Trophoblast cell (in vitro differentiated cells and primary cell): ENCODE data around the gene PFDN2.

Experiments
- DNase-seq, 2 donors: peaks; one replicate each; pipeline ENCODE4 v3.0.0-alpha.2; 2016
- H2AFZ ChIP-seq: 2 replicates; pipeline ENCODE4 v1.6.1; 2013; ENCODE audit warnings: low read length, moderate library complexity, mild to moderate bottlenecking; ENCODE audit not compliant: insufficient read depth, poor library complexity
- H2AK5ac ChIP-seq: 2 replicates; pipeline ENCODE4 v1.6.1; 2013; ENCODE audit warnings: mild to moderate bottlenecking, low read length
- H2BK120ac ChIP-seq: 2 replicates; pipeline ENCODE4 v1.6.1; 2013; ENCODE audit warnings: low read length, mild to moderate bottlenecking, moderate library complexity; ENCODE audit not compliant: insufficient read depth, poor library complexity
- H2BK12ac ChIP-seq: 2 replicates; pipeline ENCODE4 v1.6.1; 2013; ENCODE audit warnings: mild to moderate bottlenecking, low read length, moderate library complexity
- H2BK5ac ChIP-seq: 2 replicates; pipeline ENCODE4 v1.6.1; 2013; ENCODE audit warnings: low read length, low read depth, moderate library complexity, mild to moderate bottlenecking; ENCODE audit not compliant: poor library complexity
- H3K14ac ChIP-seq: 2 replicates; pipeline ENCODE4 v1.6.1; 2013; ENCODE audit warnings: mild to moderate bottlenecking, low read length
- H3K18ac ChIP-seq: 2 replicates; pipeline ENCODE4 v1.6.1; 2013; ENCODE audit warnings: mild to moderate bottlenecking, low read length
- H3K23ac ChIP-seq: 2 replicates; pipeline ENCODE4 v1.6.1; 2013; ENCODE audit warnings: low read length
- H3K27ac ChIP-seq: 2 replicates; pipeline ENCODE4 v1.5.1; 2013; ENCODE audit warnings: low read depth, mild to moderate bottlenecking, inconsistent platforms, low read length, moderate library complexity
- H3K27me3 ChIP-seq: 2 replicates; pipeline ENCODE4 v1.6.1; 2013; ENCODE audit warnings: inconsistent platforms, mild to moderate bottlenecking, low read length, moderate library complexity; ENCODE audit not compliant: insufficient read depth
- H3K36me3 ChIP-seq, 2 experiments: 1 replicate in 1 of 2; 2 replicates in 1 of 2; pipeline ENCODE4 v1.6.1; 2013; ENCODE audit warnings: low read length in 2 of 2, mild to moderate bottlenecking in 2 of 2, moderate library complexity in 1 of 2; ENCODE audit not compliant: insufficient read depth in 2 of 2, control insufficient read depth in 1 of 2
- H3K4ac ChIP-seq: 2 replicates; pipeline ENCODE4 v1.6.1; 2013; ENCODE audit warnings: low read depth, mild to moderate bottlenecking, low read length, moderate library complexity
- H3K4me1 ChIP-seq, 2 experiments: 1 replicate in 1 of 2; 2 replicates in 1 of 2; pipeline ENCODE4 v1.6.1; 2013; ENCODE audit warnings: low read length in 2 of 2, mild to moderate bottlenecking in 2 of 2, moderate library complexity in 1 of 2; ENCODE audit not compliant: insufficient read depth in 2 of 2, control insufficient read depth in 1 of 2
- H3K4me2 ChIP-seq: 2 replicates; pipeline ENCODE4 v1.6.1; 2013; ENCODE audit warnings: inconsistent platforms, mild to moderate bottlenecking, low read length, moderate library complexity
- H3K4me3 ChIP-seq: 2 replicates; pipeline ENCODE4 v1.5.1; 2013; ENCODE audit warnings: mild to moderate bottlenecking, low read depth, low read length, inconsistent platforms
- H3K79me1 ChIP-seq: one replicate; pipeline ENCODE4 v1.6.1; 2013; ENCODE audit warnings: low read length
- H3K79me2 ChIP-seq: 2 replicates; pipeline ENCODE4 v1.6.1; 2013; ENCODE audit warnings: low read length, mild to moderate bottlenecking; ENCODE audit not compliant: control insufficient read depth, insufficient read depth, poor library complexity
- H3K9ac ChIP-seq: 2 replicates; pipeline ENCODE4 v1.6.1; 2013; ENCODE audit warnings: mild to moderate bottlenecking, low read length
- H3K9me3 ChIP-seq: 2 replicates; pipeline ENCODE4 v1.6.1; 2013; ENCODE audit warnings: low read depth, mild to moderate bottlenecking, control low read depth, inconsistent platforms, low read length; ENCODE audit not compliant: insufficient read depth
- H4K12ac ChIP-seq: 2 replicates; pipeline ENCODE4 v1.6.1; 2013; ENCODE audit warnings: low read depth, mild to moderate bottlenecking, low read length, moderate library complexity
- H4K8ac ChIP-seq: 2 replicates; pipeline ENCODE4 v1.6.1; 2013; ENCODE audit warnings: low read depth, mild to moderate bottlenecking, low read length, moderate library complexity
- H4K91ac ChIP-seq: one replicate; pipeline ENCODE4 v1.6.1; 2013; ENCODE audit warnings: low read depth, mild to moderate bottlenecking, low read length, moderate library complexity
- WGBS: extraction: QIAGEN DNeasy Blood & Tissue Kit; methylation state at CpG from one replicate; pipeline ENCODE4 v1.1.7; 2013; ENCODE audit warnings: missing lambda C conversion rate; ENCODE audit not compliant: insufficient read length, insufficient coverage; ENCODE audit errors: extremely low coverage; 5-methylcytosine and 5-hydroxymethylcytosine counted together

Gene PFDN2

GRCh38 chr1:161130266-161130665 lies 12.4 kb upstream of the PFDN2 start:
- no peak overlapping the region for H2BK12ac ChIP-seq
- H4K8ac ChIP-seq = no peak overlapping the region
- no peak overlapping the region for H2AFZ ChIP-seq
- H3K4me3 ChIP-seq = no peak overlapping the region
- H3K4me2 ChIP-seq = no peak overlapping the region
- no peak overlapping the region for H3K4ac ChIP-seq
- peaks cover 24% of the 10 kb centered on the region for H3K79me1 ChIP-seq
- DNase-seq = no peak
- H2AK5ac ChIP-seq = no peak overlapping the region
- peaks cover 10 to 13% of the 10 kb centered on the region in 2 experiments for H3K36me3 ChIP-seq
- peaks cover 15% of the 10 kb centered on the region for H3K79me2 ChIP-seq
- no peak overlapping the region for H2BK5ac ChIP-seq
- no peaks in the 10 kb centered on the region for H3K9me3 ChIP-seq
- no peak overlapping the region for H4K12ac ChIP-seq
- H3K4me1 ChIP-seq = peaks cover 11 to 19% of the 10 kb centered on the region in 2 experiments
- H3K9ac ChIP-seq = no peak overlapping the region
- no peak overlapping the region for H4K91ac ChIP-seq
- H3K23ac ChIP-seq = no peak overlapping the region
- no peak overlapping the region for H2BK120ac ChIP-seq
- H3K14ac ChIP-seq = no peak overlapping the region
- WGBS = no CpG with 5 or more reads among the region's 1 CpG
- H3K27me3 ChIP-seq = no peaks in the 10 kb centered on the region
- no peak overlapping the region for H3K27ac ChIP-seq
- no peak overlapping the region for H3K18ac ChIP-seq

GRCh38 chr1:161128591-161129420 lies 11.0 kb upstream of the PFDN2 start:
- Histone ChIP-seq H3K14ac (no peak overlapping the region), H3K4me1 (peaks cover 5 to 16% of the 10 kb centered on the region in 2 experiments)

GRCh38 chr1:161127649-161128048 lies 9.8 kb upstream of the PFDN2 start:
- Histone ChIP-seq H3K23ac (no peak overlapping the region), H2BK12ac (no peak overlapping the region), H3K79me2 (peaks cover 9% of the 10 kb centered on the region), H3K14ac (no peak overlapping the region), H4K91ac (no peak overlapping the region), H2AFZ (no peak overlapping the region), H4K12ac (no peak overlapping the region), H2BK120ac (no peak overlapping the region), H4K8ac (no peak overlapping the region), H3K27ac (no peak overlapping the region), H3K4me1 (peaks cover 2 to 12% of the 10 kb centered on the region in 2 experiments), H2AK5ac (no peak overlapping the region), H3K27me3 (no peaks in the 10 kb centered on the region), H3K4ac (peak overlapping the region; percentile 40), H3K18ac (no peak overlapping the region), H3K4me2 (no peak overlapping the region), H3K9me3 (no peaks in the 10 kb centered on the region), H3K79me1 (peaks cover 12% of the 10 kb centered on the region), H3K9ac (no peak overlapping the region), H3K36me3 (peaks cover 19 to 31% of the 10 kb centered on the region in 2 experiments), H2BK5ac (no peak overlapping the region), H3K4me3 (no peak overlapping the region)
- DNase-seq = no peak
- WGBS = no CpG with 5 or more reads among the region's 2 CpGs

More at GRCh38 chr1:161128591-161129420, 11.0 kb upstream of the PFDN2 start:
- Histone ChIP-seq H4K91ac (no peak overlapping the region), H3K18ac (no peak overlapping the region), H3K4me2 (no peak overlapping the region), H3K4ac (no peak overlapping the region), H2BK5ac (no peak overlapping the region), H3K9ac (no peak overlapping the region), H2BK120ac (no peak overlapping the region), H3K79me1 (peaks cover 23% of the 10 kb centered on the region), H2BK12ac (no peak overlapping the region), H3K79me2 (peaks cover 15% of the 10 kb centered on the region), H3K23ac (no peak overlapping the region), H3K27ac (no peak overlapping the region), H3K36me3 (peaks cover 15 to 23% of the 10 kb centered on the region in 2 experiments), H3K9me3 (no peaks in the 10 kb centered on the region), H3K27me3 (no peaks in the 10 kb centered on the region), H4K12ac (no peak overlapping the region), H3K4me3 (no peak overlapping the region), H2AFZ (no peak overlapping the region), H4K8ac (no peak overlapping the region), H2AK5ac (no peak overlapping the region)
- DNase-seq = peak; percentile 79 to 91
- no CpG with 5 or more reads among the region's 4 CpGs for WGBS

- no peak overlapping the region for H2AK5ac ChIP-seq
- H3K4me3 ChIP-seq = no peak overlapping the region
- H4K12ac ChIP-seq = no peak overlapping the region
- H2BK5ac ChIP-seq = no peak overlapping the region
- H3K14ac ChIP-seq = no peak overlapping the region
- no peaks in the 10 kb centered on the region for H3K79me1 ChIP-seq
- no peak overlapping the region for H2BK12ac ChIP-seq
- no peak overlapping the region for H2BK120ac ChIP-seq
- peaks cover 2% of the 10 kb centered on the region for H3K9me3 ChIP-seq
- H3K27me3 ChIP-seq = no peaks in the 10 kb centered on the region
- H3K4me2 ChIP-seq = no peak overlapping the region
- no peak overlapping the region for H3K27ac ChIP-seq
- no peak for DNase-seq
- no peak overlapping the region for H4K91ac ChIP-seq
- H4K8ac ChIP-seq = no peak overlapping the region
- H3K4me1 ChIP-seq = peaks cover 9 to 11% of the 10 kb centered on the region in 2 experiments
- H3K36me3 ChIP-seq = peaks cover 30 to 51% of the 10 kb centered on the region in 2 experiments
- no peak overlapping the region for H3K23ac ChIP-seq
- H3K9ac ChIP-seq = no peak overlapping the region
- H2AFZ ChIP-seq = no peak overlapping the region
- no CpG with 5 or more reads among the region's 6 CpGs for WGBS
- H3K79me2 ChIP-seq = peaks cover 4% of the 10 kb centered on the region
- no peak overlapping the region for H3K4ac ChIP-seq
- H3K18ac ChIP-seq = no peak overlapping the region
These were observed 5.1 kb upstream of the PFDN2 start for GRCh38 chr1:161122967-161123366.
